ENCODE data around the gene GAPDHS.

GRCh38 chr19:35508129-35508528 is 25.1 kb upstream of the GAPDHS start:
- TF ChIP-seq ATF7 (IDR thresholded peaks at IDR 0.05) (no peak), ATF7 (CRISPR knock-in tag; IDR thresholded peaks at IDR 0.05) (no peak), CTCF (CRISPR knock-in tag; IDR thresholded peaks at IDR 0.05) (no peak), ETV6 (CRISPR knock-in tag; conservative IDR thresholded peaks at IDR 0.05) (no peak), ZNF121 (CRISPR knock-in tag; IDR thresholded peaks at IDR 0.05) (no peak), ESRRA (CRISPR knock-in tag; IDR thresholded peaks at IDR 0.05; ENCODE audit: low read depth) (no peak), ZNF776 (CRISPR knock-in tag; IDR thresholded peaks at IDR 0.05) (no peak), HNF1A (IDR thresholded peaks at IDR 0.05; ENCODE audit: low read depth) (no peak), HNF1A (CRISPR knock-in tag; IDR thresholded peaks at IDR 0.05; ENCODE audit: borderline replicate concordance) (no peak), ZSCAN5A (CRISPR knock-in tag; IDR thresholded peaks at IDR 0.05; ENCODE audit: borderline replicate concordance) (no peak), CEBPG (CRISPR knock-in tag; IDR thresholded peaks at IDR 0.05) (no peak)
